K562 (cell line): Measurements from ENCODE around the gene GPR108. TPM values are rescaled to one million over a fixed set of nuclear protein-coding genes. Genes with fewer than 3 reads are reported as not detected.

ENCODE experiments used
- ETV1 ChIP-seq: fragments of 450-650 bp; conservative IDR thresholded peaks from 2 replicates; pipeline ENCODE4 v1.6.1; 2016; ENCODE audit warnings: missing genetic modification characterization, control low read depth, low read depth, missing compliant biosample characterization
- ETV5 ChIP-seq: sonication (generic); formaldehyde crosslinking; IDR thresholded peaks from 2 replicates; pipeline ENCODE4 v1.4.0; 2020; ENCODE audit warnings: low read depth, mild to moderate bottlenecking, missing genetic modification reagents
- MLX ChIP-seq, 2 experiments: fragments of 450-650 bp in 1 of 2; sonication (generic) in 1 of 2; formaldehyde crosslinking; conservative IDR thresholded peaks; 2 replicates each; pipeline versions ENCODE4 v1.4.0 to v1.8.1; 2020 to 2022; ENCODE audit warnings: mild to moderate bottlenecking in 1 of 2, missing genetic modification reagents in 1 of 2
- POLR2AphosphoS5 ChIP-seq: IDR thresholded peaks from 2 replicates; pipeline ENCODE4 v1.6.1; 2011; ENCODE audit warnings: mild to moderate bottlenecking, low read depth, low read length, moderate library complexity; ENCODE audit not compliant: control insufficient read depth, insufficient read depth
- RERE ChIP-seq: sonication (generic); formaldehyde crosslinking; IDR thresholded peaks from 2 replicates; pipeline ENCODE4 v1.8.0; 2023; ENCODE audit warnings: missing genetic modification reagents, mild to moderate bottlenecking, borderline replicate concordance
- USF1 ChIP-seq: sonication (generic); formaldehyde crosslinking; IDR thresholded peaks from 2 replicates; pipeline ENCODE4 v1.9.0; 2022; ENCODE audit warnings: mild to moderate bottlenecking, missing genetic modification reagents
- polyA plus RNA-seq, 8 experiments: library from polyadenylated mRNA; depleted of rRNA in 4 of 8; stranded (reverse) in 5 of 8; unstranded in 3 of 8; fragments of >200 nt; fragmentation: Nextera tagmentation in 2 of 8; fragmentation: Illumina TruSeq in 1 of 8; extraction: Ambion mirVana in 2 of 8; extraction: Trizol in 1 of 8; gene quantifications; 2 replicates each; pipeline versions ENCODE4 v1.2.1 to v1.2.3, GENCODE V29; 2011 to 2014; ENCODE audit warnings: inconsistent platforms in 1 of 8, missing spikeins in 1 of 8
- total RNA-seq, 7 experiments: library from RNA; depleted of rRNA in 6 of 7; stranded (reverse); fragments of >200 nt in 6 of 7; fragmentation: Illumina TruSeq in 2 of 7; extraction: Trizol in 2 of 7; gene quantifications; 2 replicates each; pipeline versions ENCODE4 v1.2.1 to v1.2.3, GENCODE V29; 2011 to 2021; ENCODE audit warnings: low replicate concordance in 1 of 7

The GPR108 gene
- total and polyA plus RNA-seq, 9 of the 15 experiments (the other 6 are each of a cell fraction or from before 2014, with no cell fraction given), result 2.4 to 33.2 (median 24.4) TPM

GRCh38 chr19:6753178-6754031 is 16.0 kb upstream of the GPR108 start (continued):
- TF ChIP-seq RERE (CRISPR knock-in tag) (no peak), ETV1 (tag) (peak; percentile 43; the same call in 1 of the 2 replicates), ETV5 (peak; percentile 24; the same call in 1 of the 2 replicates), USF1 (CRISPR knock-in tag) (peak; percentile 98), POLR2AphosphoS5 (peak; percentile 48; the same call in 1 of the 2 replicates), MLX (CRISPR knock-in tag; conservative IDR thresholded peaks at IDR 0.05) (0 out of 4 replicates have a peak, but pooled peaks of 1 of the 2 experiments have one; percentile 42)
